ENCODE results near the gene TNS3. TPM values are rescaled to one million over a fixed set of nuclear protein-coding genes. Genes with fewer than 3 reads are reported as not detected.

Gene TNS3
- total and polyA plus RNA-seq, 2 donors (not counting 1 experiment from before 2014, with no cell fraction given) = 11.4 to 77.5 TPM

DNA sequence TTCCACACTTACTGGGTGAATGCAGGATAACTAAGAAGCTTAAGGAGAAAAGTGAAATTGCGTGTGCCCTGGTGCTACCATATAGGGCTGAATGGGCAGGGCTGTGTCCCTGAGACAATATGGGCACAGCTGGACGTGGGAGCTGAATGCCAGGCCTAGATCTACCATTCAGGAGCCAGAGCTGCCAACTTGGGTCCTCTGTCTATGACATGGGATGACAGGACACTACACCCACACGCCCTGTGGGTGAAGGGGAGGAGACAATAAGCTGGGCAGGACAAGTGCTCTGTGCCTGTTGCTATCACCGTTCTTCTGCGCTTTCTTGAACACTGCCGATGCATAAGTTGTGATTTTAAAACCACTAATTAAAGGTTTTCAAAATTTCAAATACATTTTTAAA is 293.9 kb downstream of the TNS3 start:
- H3K4me1 Mint-ChIP-seq = peaks cover 12% of the 10 kb centered on the region
- WGBS (ENCODE audit: insufficient coverage) = 99% methylated on average over 5 of the region's 6 CpGs
- H3K4me3 Mint-ChIP-seq = no peak overlapping the region
- H2AFZ ChIP-seq (ENCODE audit: insufficient read depth, low read depth, low read length, poor library complexity, severe bottlenecking) = no peak overlapping the region
- H3K4me3 ChIP-seq (ENCODE audit: control extremely low read depth in 1 of 5, extremely low read depth in 1 of 5, insufficient read depth in 1 of 5, low read depth in 2 of 5, low read length in 4 of 5) = no peak overlapping the region
- H3K36me3 ChIP-seq (replicated peaks in 1 of 2; ENCODE audit: control extremely low read depth in 1 of 2, control insufficient read depth in 1 of 2, extremely low read depth in 1 of 2, insufficient read depth in 2 of 2, low read length in 1 of 2) = peaks cover 0 to 53% of the 10 kb centered on the region in 2 experiments
- no peaks in the 10 kb centered on the region for H3K27me3 ChIP-seq (replicated peaks in 1 of 4; ENCODE audit: control extremely low read depth in 1 of 4, control insufficient read depth in 3 of 4, insufficient read depth in 4 of 4, low read length in 3 of 4)
- no peaks in the 10 kb centered on the region for H3K27me3 Mint-ChIP-seq
- H3K9me3 ChIP-seq (ENCODE audit: control extremely low read depth in 1 of 3, control insufficient read depth in 2 of 3, insufficient read depth in 1 of 3, low read length in 2 of 3) = peaks cover 0 to 5% (median 0%) of the 10 kb centered on the region in 3 donors
- H3K4me1 ChIP-seq (ENCODE audit: control insufficient read depth in 2 of 2, insufficient read depth in 2 of 2, low read length in 2 of 2) = peaks cover 0 to 7% of the 10 kb centered on the region in 2 donors
- no peak overlapping the region for H3K27ac ChIP-seq (ENCODE audit: low read length in 2 of 2)
- TF ChIP-seq, protein P1, sequence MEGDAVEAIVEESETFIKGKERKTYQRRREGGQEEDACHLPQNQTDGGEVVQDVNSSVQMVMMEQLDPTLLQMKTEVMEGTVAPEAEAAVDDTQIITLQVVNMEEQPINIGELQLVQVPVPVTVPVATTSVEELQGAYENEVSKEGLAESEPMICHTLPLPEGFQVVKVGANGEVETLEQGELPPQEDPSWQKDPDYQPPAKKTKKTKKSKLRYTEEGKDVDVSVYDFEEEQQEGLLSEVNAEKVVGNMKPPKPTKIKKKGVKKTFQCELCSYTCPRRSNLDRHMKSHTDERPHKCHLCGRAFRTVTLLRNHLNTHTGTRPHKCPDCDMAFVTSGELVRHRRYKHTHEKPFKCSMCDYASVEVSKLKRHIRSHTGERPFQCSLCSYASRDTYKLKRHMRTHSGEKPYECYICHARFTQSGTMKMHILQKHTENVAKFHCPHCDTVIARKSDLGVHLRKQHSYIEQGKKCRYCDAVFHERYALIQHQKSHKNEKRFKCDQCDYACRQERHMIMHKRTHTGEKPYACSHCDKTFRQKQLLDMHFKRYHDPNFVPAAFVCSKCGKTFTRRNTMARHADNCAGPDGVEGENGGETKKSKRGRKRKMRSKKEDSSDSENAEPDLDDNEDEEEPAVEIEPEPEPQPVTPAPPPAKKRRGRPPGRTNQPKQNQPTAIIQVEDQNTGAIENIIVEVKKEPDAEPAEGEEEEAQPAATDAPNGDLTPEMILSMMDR (IDR thresholded peaks at IDR 0.05) = no peak
- TF ChIP-seq EZH2 (IDR thresholded peaks at IDR 0.05; ENCODE audit: borderline replicate concordance, insufficient read depth, low read depth, low read length, poor library complexity, severe bottlenecking) = no peak
- H3K27ac Mint-ChIP-seq = no peak overlapping the region
- DNase-seq (no peak), ATAC-seq (ENCODE audit: low read depth) (no peak)
- H3K9me3 Mint-ChIP-seq (ENCODE audit: insufficient read depth) = no peaks in the 10 kb centered on the region
- no peaks in the 10 kb centered on the region for H3K79me2 ChIP-seq (ENCODE audit: control insufficient read depth, insufficient read depth, low read length)
- intact Hi-C loops (cut with micrococcal nuclease) = no loop called here
- POLR2A ChIA-PET = no interaction called here
- no peaks in the 10 kb centered on the region for H4K20me1 ChIP-seq (ENCODE audit: control insufficient read depth, insufficient read depth, low read length, poor library complexity, severe bottlenecking)
- H3K9ac ChIP-seq (ENCODE audit: low read length) = no peak overlapping the region
- no peak overlapping the region for H3K4me2 ChIP-seq (replicated peaks; ENCODE audit: low read depth, low read length, poor library complexity, severe bottlenecking)
- CTCF ChIA-PET = interaction anchor here (1.4 kb wide), 1 partner anchor 22 kb away, joined by 5 read pairs; no protein-coding TSS in a partner anchor

DNA sequence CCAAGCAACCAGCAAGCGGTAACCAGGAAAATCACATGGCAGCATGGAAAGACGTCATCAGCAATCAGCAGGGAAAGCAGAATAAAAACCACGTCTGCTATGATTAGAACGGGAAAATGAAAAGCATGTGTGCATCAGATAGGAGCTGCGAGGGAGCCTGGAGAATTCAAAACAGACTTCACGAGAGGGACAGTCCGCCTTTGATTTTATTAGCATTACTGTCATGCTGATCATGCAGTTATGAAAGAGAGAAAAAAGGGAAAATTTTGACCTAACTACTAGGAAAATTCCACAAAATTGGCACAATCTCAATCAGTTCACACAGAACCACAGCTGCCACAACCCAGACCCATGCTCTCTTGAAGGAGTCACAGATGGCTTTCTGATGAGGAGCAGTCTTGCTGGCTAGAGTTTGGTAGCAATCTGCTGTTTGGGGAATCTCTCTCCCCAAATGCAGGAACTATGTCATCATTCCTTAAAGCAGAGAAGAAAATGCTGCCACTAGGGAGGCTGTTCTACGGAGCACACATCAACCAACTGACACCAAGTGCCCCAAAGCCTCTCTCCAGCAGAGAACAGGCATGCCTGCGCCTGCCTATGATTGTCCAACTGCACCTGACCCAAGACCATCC is 295.9 kb downstream of the TNS3 start:
- no peaks in the 10 kb centered on the region for H3K27me3 Mint-ChIP-seq
- POLR2A ChIA-PET = no interaction called here

More for the DNA sequence above, 295.9 kb downstream of the TNS3 start:
- CTCF ChIA-PET = no interaction called here
- Mint-ChIP-seq H3K9me3 (ENCODE audit: insufficient read depth) (no peaks in the 10 kb centered on the region), H3K4me3 (no peak overlapping the region), H3K4me1 (peaks cover 4% of the 10 kb centered on the region), H3K27ac (no peak overlapping the region)
- 96% methylated on average over 5 of the region's 9 CpGs for WGBS (ENCODE audit: insufficient coverage)
- Histone ChIP-seq H3K36me3 (replicated peaks in 1 of 2; ENCODE audit: control extremely low read depth in 1 of 2, control insufficient read depth in 1 of 2, extremely low read depth in 1 of 2, insufficient read depth in 2 of 2, low read length in 1 of 2) (peaks cover 0 to 59% of the 10 kb centered on the region in 2 experiments), H3K27me3 (replicated peaks in 1 of 4; ENCODE audit: control extremely low read depth in 1 of 4, control insufficient read depth in 3 of 4, insufficient read depth in 4 of 4, low read length in 3 of 4) (no peaks in the 10 kb centered on the region), H3K79me2 (ENCODE audit: control insufficient read depth, insufficient read depth, low read length) (no peaks in the 10 kb centered on the region), H3K4me2 (replicated peaks; ENCODE audit: low read depth, low read length, poor library complexity, severe bottlenecking) (no peak overlapping the region), H3K4me1 (ENCODE audit: control insufficient read depth in 2 of 2, insufficient read depth in 2 of 2, low read length in 2 of 2) (no peaks in the 10 kb centered on the region), H2AFZ (ENCODE audit: insufficient read depth, low read depth, low read length, poor library complexity, severe bottlenecking) (no peak overlapping the region), H3K4me3 (ENCODE audit: control extremely low read depth in 1 of 5, extremely low read depth in 1 of 5, insufficient read depth in 1 of 5, low read depth in 2 of 5, low read length in 4 of 5) (no peak overlapping the region), H3K27ac (ENCODE audit: low read length in 2 of 2) (no peak overlapping the region), H4K20me1 (ENCODE audit: control insufficient read depth, insufficient read depth, low read length, poor library complexity, severe bottlenecking) (no peaks in the 10 kb centered on the region), H3K9me3 (ENCODE audit: control extremely low read depth in 1 of 3, control insufficient read depth in 2 of 3, insufficient read depth in 1 of 3, low read length in 2 of 3) (peaks cover 0 to 5% (median 0%) of the 10 kb centered on the region in 3 donors), H3K9ac (ENCODE audit: low read length) (no peak overlapping the region)
- TF ChIP-seq, protein P1 (IDR thresholded peaks at IDR 0.05) = no peak
- no peak for TF ChIP-seq EZH2 (IDR thresholded peaks at IDR 0.05; ENCODE audit: borderline replicate concordance, insufficient read depth, low read depth, low read length, poor library complexity, severe bottlenecking)
- intact Hi-C loops (cut with micrococcal nuclease) = no loop called here
- ATAC-seq (ENCODE audit: low read depth) (no peak), DNase-seq (no peak)

Data from B cell (primary cell).